Stimulated activated naive CD4-positive, alpha-beta T cell treated with Interleukin-2 at 50 U/mL for 16 hours (primary cell): ENCODE measurements around the gene SIRT3.
"Not testable (repeated sequence)": the region's sequence is repeated elsewhere in the genome, so short reads cannot be mapped to it uniquely, and the experiment has no call there.

Experiments
- DNase-seq: peaks from one replicate; lab custom pipeline; 2025; lab: John Stamatoyannopoulos, UW

The SIRT3 gene

GRCh38 chr11:240315-240714 lies 4.2 kb upstream of the SIRT3 start:
- DNase-seq: no peak

GRCh38 chr11:238346-238745 lies 2.2 kb upstream of the SIRT3 start:
- not testable (repeated sequence) for DNase-seq

- peak; percentile 90 for DNase-seq
Observed at GRCh38 chr11:236774-237767, 929 bp upstream of the SIRT3 start, which contains the start of gene PSMD13. TSS of gene PSMD13 (plus strand) at chr11:236976. CDS start at chr11:237050, 74 bp downstream.

GRCh38 chr11:235609-235996 lies 539 bp downstream of the SIRT3 start:
- no peak for DNase-seq

DNA sequence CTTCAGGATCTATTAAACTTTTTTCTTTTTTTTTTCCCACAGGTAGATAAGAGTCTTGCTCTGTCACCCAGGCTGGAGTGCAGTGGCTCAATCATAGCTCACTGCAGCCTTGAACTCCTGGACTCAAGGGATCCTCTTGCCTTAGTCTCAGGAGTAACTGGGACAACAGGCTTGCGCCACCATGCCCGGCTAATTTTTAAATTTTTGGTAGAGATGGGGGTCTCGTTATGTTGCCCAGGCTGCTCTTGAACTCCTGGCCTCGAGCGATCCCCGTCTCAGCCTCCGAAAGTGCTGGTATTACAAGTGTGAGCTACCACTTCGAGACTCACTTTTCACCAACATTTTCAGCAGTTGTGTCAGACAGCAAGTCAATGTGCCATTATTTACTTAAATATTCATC lies 962 bp downstream of the SIRT3 start:
- no peak for DNase-seq

GRCh38 chr11:232783-233565 lies 3.2 kb downstream of the SIRT3 start:
- DNase-seq: no peak

GRCh38 chr11:230431-230830 lies 5.7 kb downstream of the SIRT3 start:
- no peak for DNase-seq

GRCh38 chr11:227824-228379 lies 8.2 kb downstream of the SIRT3 start:
- DNase-seq: no peak

- no peak for DNase-seq
Observed at GRCh38 chr11:225734-226453, 10.2 kb downstream of the SIRT3 start.

- no peak for DNase-seq
Observed at GRCh38 chr11:224424-224823, 11.7 kb downstream of the SIRT3 start.

GRCh38 chr11:223884-224283 lies 12.3 kb downstream of the SIRT3 start:
- no peak for DNase-seq

DNA sequence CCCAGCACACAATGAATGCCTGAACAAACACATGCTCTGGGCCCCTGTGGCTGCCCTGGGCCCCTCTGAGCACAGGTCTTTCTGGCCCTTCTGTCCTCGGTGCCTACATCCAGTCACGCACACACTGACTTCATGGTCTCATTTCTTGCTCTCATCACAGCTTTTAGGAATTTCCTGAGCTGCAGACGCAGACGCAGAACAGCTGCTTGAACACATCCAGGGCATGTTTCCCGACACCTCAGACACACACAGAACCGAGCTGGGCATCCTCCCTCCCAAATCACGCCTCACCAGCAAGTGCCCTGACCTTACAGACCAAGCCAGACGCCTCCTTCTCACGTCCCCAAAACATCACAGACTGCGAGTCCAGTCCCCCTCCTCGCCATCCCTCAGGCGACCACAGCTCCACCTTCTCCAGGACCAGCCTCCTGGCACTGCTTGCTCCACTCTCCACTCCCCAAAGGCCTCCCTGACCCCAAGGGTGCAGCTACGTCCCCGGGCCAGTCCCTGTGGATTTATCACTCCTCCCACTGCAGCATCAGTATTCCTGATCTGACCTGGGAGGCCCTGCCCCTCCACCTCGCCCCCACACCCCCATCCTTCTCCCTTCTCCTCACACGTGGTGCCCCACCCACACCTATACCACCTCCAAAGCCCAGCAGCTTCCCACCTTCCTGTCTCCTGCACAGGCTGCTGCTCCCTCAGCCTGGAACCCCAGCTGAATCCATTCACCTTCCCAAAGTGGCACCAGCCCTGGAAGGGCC lies 12.9 kb downstream of the SIRT3 start:
- no peak for DNase-seq

GRCh38 chr11:221998-222789 lies 13.9 kb downstream of the SIRT3 start:
- DNase-seq: no peak

- DNase-seq: no peak
Observed at GRCh38 chr11:221539-221938, 14.6 kb downstream of the SIRT3 start.

- DNase-seq: not testable (repeated sequence)
Observed at GRCh38 chr11:220641-221215, 15.4 kb downstream of the SIRT3 start.

- DNase-seq: no peak
Observed at GRCh38 chr11:218815-219593, 17.1 kb downstream of the SIRT3 start.

DNA sequence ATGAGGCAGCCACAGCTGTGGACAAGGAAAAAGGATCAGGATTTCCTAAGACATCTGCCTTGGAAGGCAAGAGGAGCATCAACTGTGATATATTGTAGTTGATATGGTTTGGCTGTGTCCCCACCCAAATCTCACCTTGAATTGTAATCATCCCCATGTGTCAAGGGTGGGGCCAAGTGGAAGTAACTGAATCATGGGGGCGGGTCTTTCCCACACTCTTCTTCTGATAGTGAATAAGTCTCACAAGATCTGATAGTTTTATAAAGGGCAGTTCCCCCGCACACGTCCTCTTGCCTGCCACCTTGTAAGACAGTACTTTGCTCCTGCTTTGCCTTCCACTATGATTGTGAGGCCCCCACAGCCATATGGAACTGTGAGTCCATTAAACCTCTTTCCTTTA lies 18.4 kb downstream of the SIRT3 start:
- no peak for DNase-seq

DNA sequence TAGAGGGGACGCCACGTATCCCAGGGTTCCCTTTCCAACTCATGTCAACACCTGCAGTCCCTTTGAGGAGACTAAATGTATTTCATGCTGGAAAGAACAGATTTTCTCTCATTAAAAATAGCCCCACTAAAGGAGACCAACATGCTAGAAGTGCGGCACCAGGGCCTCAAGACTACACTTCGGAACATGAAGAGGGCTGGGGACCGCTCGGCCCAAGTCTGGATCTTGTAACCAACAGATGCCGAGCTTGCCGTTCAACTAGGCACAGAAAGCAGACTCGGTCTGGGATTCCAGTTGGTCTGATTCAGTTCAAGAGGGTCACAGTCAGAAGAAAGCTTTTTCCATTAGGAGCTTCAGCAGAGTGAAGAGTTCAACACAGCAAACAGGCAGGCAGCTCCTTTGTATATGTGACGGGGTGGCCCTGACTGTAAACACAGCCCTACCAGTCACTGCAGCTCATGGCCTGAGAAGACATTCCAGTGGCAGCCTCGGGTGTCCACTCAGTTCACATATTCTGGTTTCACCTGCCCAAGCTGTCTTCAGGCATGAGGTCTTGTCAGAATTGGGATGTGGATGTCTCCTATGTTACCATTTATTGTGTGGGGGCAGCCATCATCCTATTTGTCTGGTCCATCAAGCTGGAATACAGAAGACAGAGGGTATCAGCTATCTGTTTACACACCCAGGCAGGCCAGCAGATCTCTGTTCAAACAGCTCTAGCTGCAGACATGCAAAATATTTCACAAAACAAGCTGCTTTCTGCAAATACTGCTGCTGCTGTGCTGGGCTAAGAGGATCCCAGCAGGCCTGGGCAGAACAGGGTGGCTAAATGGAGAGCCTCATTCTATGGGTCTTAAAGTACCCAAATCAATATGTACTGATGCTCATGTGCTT lies 19.8 kb downstream of the SIRT3 start:
- DNase-seq: no peak
